G401 (cell line): ENCODE measurements around the gene TMEM163. TPM values are rescaled to one million over a fixed set of nuclear protein-coding genes. Genes with fewer than 3 reads are reported as not detected.

ENCODE experiments used
- DNase-seq: peaks from one replicate; pipeline ENCODE4 v3.0.0-alpha.2; 2015; ENCODE audit warnings: low spot score
- in situ Hi-C: cut with HindIII; loops from 2 replicates; pipeline ENCODE4 v1.10.0; 2016; ENCODE audit warnings: low sequenced_read_pairs, mixed read lengths
- total RNA-seq: library from RNA; depleted of rRNA; stranded (reverse); fragments of >200 nt; shearing (Covaris generic); gene quantifications from 2 replicates; pipeline ENCODE4 v1.2.3, GENCODE V29; 2014; rRNA removed

The TMEM163 gene
- total RNA-seq, 1 experiment from 2014 or later: not detected

DNA sequence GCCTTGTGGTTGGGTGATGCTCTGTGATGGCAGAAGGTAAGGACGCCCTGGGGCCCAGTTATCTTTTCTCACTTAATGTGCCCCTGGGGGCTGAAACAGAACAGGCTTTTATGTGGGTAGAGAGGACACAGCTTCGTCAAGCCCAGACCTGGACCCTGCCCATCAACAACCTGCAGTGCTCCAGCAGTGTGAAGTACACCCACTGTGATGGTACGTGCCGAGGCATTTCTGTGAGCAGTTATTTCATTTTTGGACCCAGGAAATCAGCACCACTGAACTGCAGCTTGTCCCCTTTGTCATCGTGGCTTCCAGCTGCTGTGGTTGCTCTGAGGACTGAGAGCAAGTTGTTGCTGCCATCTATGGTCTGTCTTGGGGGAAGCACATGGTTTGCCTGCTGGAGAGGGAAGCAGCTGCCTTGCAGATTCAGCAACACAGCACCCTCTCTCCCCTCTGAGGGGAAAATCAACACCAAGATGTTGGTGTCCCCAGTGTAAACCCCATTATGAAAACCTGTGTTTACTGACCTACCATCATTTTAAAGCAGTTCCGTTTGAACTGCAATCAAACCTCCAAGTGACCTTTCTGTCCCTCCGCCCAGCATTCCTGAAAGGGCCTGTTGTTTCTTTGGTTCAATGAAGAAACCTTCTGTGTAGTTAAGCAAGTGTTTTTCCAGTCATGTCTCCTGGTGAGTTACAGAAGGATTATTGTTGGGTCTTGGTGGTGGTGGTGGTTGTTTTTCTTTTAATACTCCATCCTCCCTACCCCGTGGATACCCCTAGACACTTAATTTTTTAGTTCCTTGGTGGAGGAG lies 306.8 kb downstream of the TMEM163 start:
- in situ Hi-C loops: no loop called here
- peak; percentile 89 for DNase-seq

DNA sequence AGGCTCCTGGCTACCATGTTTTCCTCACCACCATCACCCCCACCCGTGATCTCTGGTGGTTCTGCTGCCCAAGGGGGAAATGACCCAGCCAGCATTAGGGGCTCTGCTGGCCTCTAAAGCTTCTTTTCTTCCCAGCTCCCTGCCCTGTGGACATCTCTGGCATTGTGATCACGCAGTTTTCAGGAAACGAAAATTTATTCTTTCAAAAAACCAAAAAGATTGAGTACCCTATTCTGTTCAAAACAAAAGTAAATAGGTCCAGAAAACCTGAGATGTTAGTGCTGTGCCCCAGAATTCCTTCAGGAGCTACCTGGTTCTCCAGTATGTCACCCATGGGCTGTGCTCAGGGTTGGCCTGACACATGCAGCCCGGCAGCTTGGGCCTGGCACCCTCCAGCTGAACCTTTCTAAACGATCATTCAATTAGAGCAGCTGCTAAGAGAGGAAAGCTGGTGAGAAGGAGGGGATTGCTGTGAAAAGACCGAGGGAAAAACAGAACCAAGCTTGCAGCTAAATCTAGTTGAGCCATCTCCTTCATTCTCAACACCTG lies 307.4 kb downstream of the TMEM163 start:
- DNase-seq: peak; percentile 24
- in situ Hi-C loops: no loop called here

DNA sequence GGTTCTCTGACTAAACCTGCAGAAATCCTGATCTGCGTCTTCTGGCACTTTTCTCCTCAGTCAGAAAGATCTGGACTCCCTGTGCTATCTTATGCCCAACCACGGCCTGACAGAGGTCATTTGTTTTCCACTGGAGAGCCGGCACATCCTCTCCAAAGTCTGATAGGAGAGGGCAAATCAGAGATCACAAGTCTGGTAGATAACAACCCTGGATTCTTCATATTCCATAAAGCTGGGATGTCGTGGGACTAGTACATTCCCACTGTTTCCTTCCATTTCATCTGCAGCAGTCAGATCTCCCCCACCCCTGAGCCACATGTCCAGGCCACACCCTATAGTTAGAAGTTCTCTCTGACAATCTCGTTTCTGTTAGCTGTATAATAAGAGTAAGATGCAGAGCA lies 308.0 kb downstream of the TMEM163 start:
- in situ Hi-C loops: no loop called here
- DNase-seq: no peak

DNA sequence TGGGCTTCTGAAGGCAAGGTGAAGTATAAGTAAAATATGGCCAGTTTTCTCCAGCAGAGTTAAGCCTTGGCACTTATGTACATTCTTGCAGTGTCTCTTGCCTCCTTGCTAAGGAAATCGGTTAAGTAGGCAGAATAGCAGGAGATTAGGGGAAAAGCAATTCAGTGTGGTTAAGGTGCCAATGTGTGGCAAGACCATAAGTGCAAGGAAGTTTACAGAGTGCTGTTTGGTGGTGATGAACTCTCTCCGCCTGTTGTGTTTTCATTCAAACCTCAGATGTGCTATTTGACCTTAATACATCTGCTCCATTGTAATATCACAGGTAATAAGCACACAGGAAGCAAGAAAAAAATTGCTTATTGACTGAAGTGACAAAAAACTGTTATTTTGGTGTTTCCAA lies 308.8 kb downstream of the TMEM163 start:
- in situ Hi-C loops: no loop called here
- DNase-seq: no peak

DNA sequence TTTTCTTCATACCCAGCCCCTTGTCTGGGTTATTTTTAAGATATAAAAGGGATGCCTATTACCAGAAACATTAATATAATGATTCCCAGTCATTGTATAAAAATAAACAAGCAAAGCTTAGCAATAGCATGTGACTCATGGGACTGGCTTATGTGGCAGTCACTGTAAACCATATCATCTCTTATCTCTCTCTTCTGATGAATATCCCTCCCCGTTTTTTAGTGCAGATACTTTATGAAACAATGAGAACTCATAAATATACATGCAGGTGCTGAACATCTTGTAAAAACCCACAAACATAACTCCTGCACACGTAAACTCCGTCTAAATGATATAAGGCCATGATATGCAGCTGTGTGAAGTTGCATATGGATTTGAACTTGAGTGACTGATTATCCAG lies 310.0 kb downstream of the TMEM163 start:
- in situ Hi-C loops: no loop called here
- DNase-seq: no peak

DNA sequence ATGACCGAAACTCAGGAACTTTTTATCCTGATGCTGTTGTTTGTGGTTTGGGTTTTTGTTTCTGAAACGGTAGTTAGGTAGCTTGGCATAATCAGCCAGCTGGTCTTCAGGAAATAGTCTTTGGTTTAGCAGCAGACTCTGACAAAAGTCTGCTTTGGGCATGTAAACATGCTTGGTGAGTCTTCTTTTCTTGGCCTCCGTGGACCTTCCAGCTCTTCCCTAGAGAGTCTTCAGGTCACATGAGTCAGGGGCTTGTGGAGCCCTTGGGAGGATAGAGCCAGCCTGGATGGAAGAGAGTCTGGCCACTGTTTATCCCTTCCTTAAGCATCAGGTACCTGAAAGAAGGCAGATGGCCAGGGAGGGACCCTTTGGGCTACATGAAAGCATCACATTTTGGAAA lies 310.4 kb downstream of the TMEM163 start:
- DNase-seq: no peak
- in situ Hi-C loops: no loop called here

DNA sequence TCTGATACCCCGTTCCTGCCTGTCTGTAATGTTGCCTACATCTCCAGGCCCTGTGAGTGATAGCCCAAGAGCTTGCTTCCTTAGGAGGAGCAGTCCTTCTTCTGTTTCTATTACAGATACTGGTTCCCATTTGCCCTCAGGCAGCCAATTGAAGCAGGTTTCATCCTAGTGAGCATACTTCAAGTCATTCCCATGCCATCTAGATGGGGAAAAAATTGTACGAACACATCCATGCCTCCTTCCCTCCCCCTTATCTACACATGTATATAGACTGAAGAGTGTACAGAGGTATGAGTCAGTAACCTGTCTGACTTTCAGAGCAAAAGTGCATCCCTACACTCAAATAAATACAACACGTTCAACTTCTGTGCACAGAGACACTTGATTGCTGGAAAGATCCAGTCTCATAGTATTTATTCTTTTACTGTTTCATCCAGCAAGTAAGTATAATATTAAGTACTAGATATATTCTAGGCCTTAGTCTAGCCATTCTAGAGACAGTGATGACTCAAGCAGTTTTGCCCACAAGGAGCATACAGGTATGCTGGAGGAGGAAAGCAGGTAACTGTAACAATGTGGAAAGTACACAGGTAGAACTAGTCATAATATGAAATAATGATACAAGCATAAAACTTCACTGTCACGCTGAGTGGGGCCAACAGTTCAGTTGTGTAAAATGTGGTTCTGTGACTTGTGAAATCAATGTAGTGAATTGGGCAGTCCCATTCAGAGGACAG lies 311.5 kb downstream of the TMEM163 start:
- in situ Hi-C loops: no loop called here
- no peak for DNase-seq

DNA sequence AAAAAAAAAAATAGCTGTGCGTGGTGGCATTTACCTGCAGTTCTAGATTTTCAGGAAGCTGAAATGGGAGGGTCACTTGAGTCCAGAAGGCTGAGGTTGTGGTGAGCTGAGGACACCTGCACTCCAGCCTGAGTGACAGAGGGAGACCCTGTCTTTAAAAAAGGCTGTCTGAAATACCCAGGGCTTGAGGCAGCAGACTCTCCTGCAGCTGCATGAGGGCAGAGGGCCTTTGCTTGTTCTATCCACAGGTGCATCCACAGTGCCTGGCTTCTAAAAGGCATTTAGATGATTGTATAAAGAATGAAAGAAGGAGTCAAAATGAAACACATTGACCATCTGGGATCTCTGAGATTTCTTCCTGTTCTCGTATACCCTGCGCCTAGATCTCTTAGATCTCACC lies 312.1 kb downstream of the TMEM163 start:
- in situ Hi-C loops: no loop called here
- DNase-seq: no peak

DNA sequence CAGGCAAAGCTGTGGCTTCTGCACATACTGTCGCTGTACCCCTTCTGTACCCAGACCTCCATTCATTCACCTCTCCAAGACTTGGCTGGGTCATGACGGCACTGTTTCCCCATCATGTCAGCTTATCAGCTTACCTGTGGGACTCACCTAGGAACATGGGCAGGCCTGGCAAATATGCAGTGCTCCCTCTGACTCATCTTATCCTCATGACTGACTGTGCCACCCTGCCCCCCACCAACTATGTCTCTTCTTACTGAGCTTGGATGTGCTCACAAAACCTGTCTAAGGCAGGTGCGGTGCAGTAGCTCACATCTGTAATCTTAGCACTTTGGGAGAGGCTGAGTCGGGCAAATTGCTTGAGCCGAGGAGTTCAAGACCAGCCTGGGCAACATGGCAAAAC lies 312.5 kb downstream of the TMEM163 start:
- in situ Hi-C loops: no loop called here
- DNase-seq: no peak

Other genes with a start within 250 kb of the TMEM163 start
- gene ACMSD, start 119.6 kb upstream of the TMEM163 start, total RNA-seq: not detected in 2 replicates
- gene CCNT2, start 199.8 kb upstream of the TMEM163 start, total RNA-seq: 18.3 and 20.5 TPM in 2 replicates